GM21515 (cell line): Measurements from ENCODE around the gene NRXN3.

ENCODE experiments used
- ATAC-seq: cut with Tn5 transposase; IDR thresholded peaks from one replicate; pipeline ENCODE4 v1.9.1; 2021; ENCODE audit not compliant: unreplicated experiment

Gene NRXN3

GRCh38 chr14:79641371-79641770 lies 1471.2 kb downstream of the NRXN3 start:
- no peak for ATAC-seq

GRCh38 chr14:79643132-79643531 lies 1473.0 kb downstream of the NRXN3 start:
- no peak for ATAC-seq

GRCh38 chr14:79645753-79646362 lies 1475.7 kb downstream of the NRXN3 start:
- no peak for ATAC-seq

- ATAC-seq: no peak
These were observed 1479.7 kb downstream of the NRXN3 start for GRCh38 chr14:79649856-79650255.

GRCh38 chr14:79652513-79653307 lies 1482.5 kb downstream of the NRXN3 start:
- ATAC-seq: no peak

- ATAC-seq: no peak
These were observed 1485.9 kb downstream of the NRXN3 start for GRCh38 chr14:79656056-79656455.

GRCh38 chr14:79656496-79656895 lies 1486.3 kb downstream of the NRXN3 start:
- ATAC-seq: no peak

- no peak for ATAC-seq
These were observed 1488.0 kb downstream of the NRXN3 start for GRCh38 chr14:79658221-79658620.

GRCh38 chr14:79658769-79659168 lies 1488.6 kb downstream of the NRXN3 start:
- no peak for ATAC-seq

GRCh38 chr14:79660053-79660939 lies 1490.1 kb downstream of the NRXN3 start:
- no peak for ATAC-seq

GRCh38 chr14:79661752-79662151 lies 1491.6 kb downstream of the NRXN3 start:
- no peak for ATAC-seq

GRCh38 chr14:79663453-79663852 lies 1493.3 kb downstream of the NRXN3 start:
- ATAC-seq: no peak

GRCh38 chr14:79665556-79665955 lies 1495.4 kb downstream of the NRXN3 start:
- no peak for ATAC-seq

GRCh38 chr14:79668951-79669350 lies 1498.8 kb downstream of the NRXN3 start:
- no peak for ATAC-seq

- no peak for ATAC-seq
These were observed 1500.6 kb downstream of the NRXN3 start for GRCh38 chr14:79670811-79671210.

- no peak for ATAC-seq
These were observed 1509.9 kb downstream of the NRXN3 start for GRCh38 chr14:79680087-79680486.

- no peak for ATAC-seq
These were observed 1516.0 kb downstream of the NRXN3 start for GRCh38 chr14:79686196-79686595.

- ATAC-seq: no peak
These were observed 1520.8 kb downstream of the NRXN3 start for GRCh38 chr14:79690960-79691359.

GRCh38 chr14:79693935-79694334 lies 1523.8 kb downstream of the NRXN3 start:
- no peak for ATAC-seq

GRCh38 chr14:79695307-79695706 lies 1525.1 kb downstream of the NRXN3 start:
- no peak for ATAC-seq

- ATAC-seq: no peak
These were observed 1528.1 kb downstream of the NRXN3 start for GRCh38 chr14:79698298-79698711.

- ATAC-seq: no peak
These were observed 1529.0 kb downstream of the NRXN3 start for GRCh38 chr14:79699206-79699605.
